ENCODE data around the gene BRINP3.

The BRINP3 gene

GRCh38 chr1:190444464-190444863 is 33.2 kb downstream of the BRINP3 start:
- no peak for DNase-seq

GRCh38 chr1:190439447-190439846 is 38.2 kb downstream of the BRINP3 start:
- no peak for DNase-seq

- peak; percentile 3 for DNase-seq
Observed at GRCh38 chr1:190436615-190437014, 41.0 kb downstream of the BRINP3 start.

GRCh38 chr1:190429932-190430331 is 47.7 kb downstream of the BRINP3 start:
- no peak for DNase-seq

- DNase-seq, result no peak
Observed at GRCh38 chr1:190429141-190429540, 48.5 kb downstream of the BRINP3 start.

- no peak for DNase-seq
Observed at GRCh38 chr1:190416239-190416638, 61.4 kb downstream of the BRINP3 start.

GRCh38 chr1:190413142-190413541 is 64.5 kb downstream of the BRINP3 start:
- no peak for DNase-seq

- DNase-seq, result no peak
Observed at GRCh38 chr1:190403402-190403801, 74.3 kb downstream of the BRINP3 start.

- DNase-seq, result no peak
Observed at GRCh38 chr1:190399233-190399632, 78.4 kb downstream of the BRINP3 start.

- DNase-seq, result no peak
Observed at GRCh38 chr1:190391582-190391981, 86.1 kb downstream of the BRINP3 start.

GRCh38 chr1:190377991-190378390 is 99.7 kb downstream of the BRINP3 start:
- DNase-seq, result no peak

- DNase-seq, result no peak
Observed at GRCh38 chr1:190377294-190377693, 100.4 kb downstream of the BRINP3 start.

- DNase-seq, result no peak
Observed at GRCh38 chr1:190376044-190376443, 101.6 kb downstream of the BRINP3 start.

- peak; percentile 6 for DNase-seq
Observed at GRCh38 chr1:190373705-190374336, 103.8 kb downstream of the BRINP3 start.

GRCh38 chr1:190367200-190367599 is 110.5 kb downstream of the BRINP3 start:
- no peak for DNase-seq

GRCh38 chr1:190365283-190365682 is 112.4 kb downstream of the BRINP3 start:
- no peak for DNase-seq

- DNase-seq, result no peak
Observed at GRCh38 chr1:190353538-190354101, 124.0 kb downstream of the BRINP3 start.

GRCh38 chr1:190344454-190344853 is 133.2 kb downstream of the BRINP3 start:
- peak; percentile 27 for DNase-seq

- DNase-seq, result no peak
Observed at GRCh38 chr1:190338829-190339228, 138.8 kb downstream of the BRINP3 start.

- DNase-seq, result no peak
Observed at GRCh38 chr1:190328871-190329270, 148.8 kb downstream of the BRINP3 start.

GRCh38 chr1:190328361-190328760 is 149.3 kb downstream of the BRINP3 start:
- DNase-seq, result peak; percentile 3

- no peak for DNase-seq
Observed at GRCh38 chr1:190327271-190327670, 150.4 kb downstream of the BRINP3 start.

GRCh38 chr1:190323530-190323929 is 154.1 kb downstream of the BRINP3 start:
- no peak for DNase-seq

- DNase-seq, result no peak
Observed at GRCh38 chr1:190322274-190322673, 155.4 kb downstream of the BRINP3 start.

GRCh38 chr1:190320952-190321351 is 156.7 kb downstream of the BRINP3 start:
- DNase-seq, result peak; percentile 12

All from NCI-H226 (cell line).